Progenitor cell of endocrine pancreas (in vitro differentiated cells): ENCODE data around the gene KLRD1. TPM values are rescaled to one million over a fixed set of nuclear protein-coding genes. Genes with fewer than 3 reads are reported as not detected.

Experiments used
- DNase-seq: peaks from one replicate; pipeline ENCODE4 v3.0.0; 2021; ENCODE audit warnings: low spot score; ENCODE audit not compliant: unreplicated experiment
- H3K27ac Mint-ChIP-seq: 2 replicates; pipeline ENCODE4 v1.8.0; 2021; ENCODE audit warnings: mild to moderate bottlenecking, moderate library complexity, mixed read lengths
- H3K27me3 Mint-ChIP-seq: 2 replicates; pipeline ENCODE4 v1.8.0; 2021; ENCODE audit warnings: mixed read lengths
- H3K36me3 Mint-ChIP-seq: 2 replicates; pipeline ENCODE4 v1.8.0; 2022; ENCODE audit warnings: mixed read lengths; ENCODE audit not compliant: insufficient read depth
- H3K4me1 Mint-ChIP-seq: 2 replicates; pipeline ENCODE4 v1.8.0; 2021; ENCODE audit warnings: low read depth, mixed read lengths
- H3K4me3 Mint-ChIP-seq: 2 replicates; pipeline ENCODE4 v1.8.0; 2021; ENCODE audit warnings: low read depth, mild to moderate bottlenecking, moderate library complexity, mixed read lengths
- H3K9me3 Mint-ChIP-seq: 2 replicates; pipeline ENCODE4 v1.8.0; 2021; ENCODE audit warnings: low read depth, mixed read lengths
- CTCF ChIP-seq: fragments of 200-600 bp; sonication (generic); IDR thresholded peaks from one replicate; pipeline ENCODE4 v1.5.0; 2021; ENCODE audit warnings: antibody characterized with exemption, mild to moderate bottlenecking; ENCODE audit not compliant: unreplicated experiment
- total RNA-seq: library from RNA; stranded (reverse); gene quantifications from 2 replicates; pipeline ENCODE4 v1.2.1, GENCODE V29; 2021

Gene KLRD1
- total RNA-seq, 1 donor from 2014 or later = 0.48 TPM

GRCh38 chr12:10291030-10291429 lies 16.6 kb upstream of the KLRD1 start:
- no peaks in the 10 kb centered on the region for H3K27me3 Mint-ChIP-seq
- H3K36me3 Mint-ChIP-seq = no peaks in the 10 kb centered on the region
- H3K27ac Mint-ChIP-seq = no peak overlapping the region
- no peaks in the 10 kb centered on the region for H3K9me3 Mint-ChIP-seq
- no peak for TF ChIP-seq CTCF
- no peak for DNase-seq
- no peak overlapping the region for H3K4me3 Mint-ChIP-seq
- no peaks in the 10 kb centered on the region for H3K4me1 Mint-ChIP-seq

- Mint-ChIP-seq H3K9me3 (no peaks in the 10 kb centered on the region), H3K27me3 (no peaks in the 10 kb centered on the region), H3K27ac (no peak overlapping the region), H3K36me3 (no peaks in the 10 kb centered on the region), H3K4me1 (no peaks in the 10 kb centered on the region), H3K4me3 (no peak overlapping the region)
- TF ChIP-seq CTCF = no peak
- no peak for DNase-seq
These were observed 14.5 kb upstream of the KLRD1 start for GRCh38 chr12:10293151-10293550.

GRCh38 chr12:10293570-10294227 lies 14.0 kb upstream of the KLRD1 start:
- DNase-seq = no peak
- Mint-ChIP-seq H3K27ac (no peak overlapping the region), H3K36me3 (no peaks in the 10 kb centered on the region), H3K27me3 (no peaks in the 10 kb centered on the region), H3K4me3 (no peak overlapping the region), H3K4me1 (no peaks in the 10 kb centered on the region), H3K9me3 (no peaks in the 10 kb centered on the region)
- TF ChIP-seq CTCF = no peak

GRCh38 chr12:10301103-10301502 lies 6.6 kb upstream of the KLRD1 start:
- Mint-ChIP-seq H3K36me3 (no peaks in the 10 kb centered on the region), H3K4me1 (no peaks in the 10 kb centered on the region), H3K9me3 (peaks cover 4% of the 10 kb centered on the region), H3K4me3 (no peak overlapping the region), H3K27me3 (no peaks in the 10 kb centered on the region), H3K27ac (no peak overlapping the region)
- DNase-seq = no peak
- TF ChIP-seq CTCF = no peak

- peaks cover 4% of the 10 kb centered on the region for H3K9me3 Mint-ChIP-seq
- H3K27me3 Mint-ChIP-seq = no peaks in the 10 kb centered on the region
- no peak overlapping the region for H3K27ac Mint-ChIP-seq
- no peak overlapping the region for H3K4me3 Mint-ChIP-seq
- no peak for DNase-seq
- no peaks in the 10 kb centered on the region for H3K4me1 Mint-ChIP-seq
- no peak for TF ChIP-seq CTCF
- no peaks in the 10 kb centered on the region for H3K36me3 Mint-ChIP-seq
These were observed 3.5 kb upstream of the KLRD1 start for GRCh38 chr12:10304161-10304574.
